MG63 (cell line): ENCODE measurements around the gene CFAP410. TPM values are rescaled to one million over a fixed set of nuclear protein-coding genes. Genes with fewer than 3 reads are reported as not detected.
"Not testable (repeated sequence)": the region's sequence is repeated elsewhere in the genome, so short reads cannot be mapped to it uniquely, and the experiment has no call there.

Experiments
- DNase-seq: peaks from one replicate; pipeline ENCODE4 v3.0.0-alpha.2; 2020
- H3K27me3 ChIP-seq: fragments of 250-450 bp; sonication (Bioruptor Pico); 2 replicates; pipeline ENCODE4 v1.5.1; 2020; ENCODE audit warnings: mild to moderate bottlenecking, moderate library complexity
- H3K36me3 ChIP-seq: fragments of 250-450 bp; sonication (Bioruptor Pico); 2 replicates; pipeline ENCODE4 v1.5.1; 2020; ENCODE audit warnings: mild to moderate bottlenecking, moderate library complexity
- H3K4me3 ChIP-seq: fragments of 250-450 bp; sonication (Bioruptor Pico); 2 replicates; pipeline ENCODE4 v1.5.1; 2020; ENCODE audit warnings: mild to moderate bottlenecking, moderate library complexity
- H3K9me3 ChIP-seq: fragments of 250-450 bp; sonication (Bioruptor Pico); 2 replicates; pipeline ENCODE4 v1.5.1; 2020; ENCODE audit warnings: mild to moderate bottlenecking, moderate library complexity
- total RNA-seq: library from RNA; depleted of rRNA; stranded (reverse); fragments of >200 nt; shearing (Covaris generic); gene quantifications from 2 replicates; pipeline ENCODE4 v1.2.3, GENCODE V29; 2014; ENCODE audit warnings: low replicate concordance

CFAP410 gene
- total RNA-seq, 1 experiment from 2014 or later: 34.9 TPM

DNA sequence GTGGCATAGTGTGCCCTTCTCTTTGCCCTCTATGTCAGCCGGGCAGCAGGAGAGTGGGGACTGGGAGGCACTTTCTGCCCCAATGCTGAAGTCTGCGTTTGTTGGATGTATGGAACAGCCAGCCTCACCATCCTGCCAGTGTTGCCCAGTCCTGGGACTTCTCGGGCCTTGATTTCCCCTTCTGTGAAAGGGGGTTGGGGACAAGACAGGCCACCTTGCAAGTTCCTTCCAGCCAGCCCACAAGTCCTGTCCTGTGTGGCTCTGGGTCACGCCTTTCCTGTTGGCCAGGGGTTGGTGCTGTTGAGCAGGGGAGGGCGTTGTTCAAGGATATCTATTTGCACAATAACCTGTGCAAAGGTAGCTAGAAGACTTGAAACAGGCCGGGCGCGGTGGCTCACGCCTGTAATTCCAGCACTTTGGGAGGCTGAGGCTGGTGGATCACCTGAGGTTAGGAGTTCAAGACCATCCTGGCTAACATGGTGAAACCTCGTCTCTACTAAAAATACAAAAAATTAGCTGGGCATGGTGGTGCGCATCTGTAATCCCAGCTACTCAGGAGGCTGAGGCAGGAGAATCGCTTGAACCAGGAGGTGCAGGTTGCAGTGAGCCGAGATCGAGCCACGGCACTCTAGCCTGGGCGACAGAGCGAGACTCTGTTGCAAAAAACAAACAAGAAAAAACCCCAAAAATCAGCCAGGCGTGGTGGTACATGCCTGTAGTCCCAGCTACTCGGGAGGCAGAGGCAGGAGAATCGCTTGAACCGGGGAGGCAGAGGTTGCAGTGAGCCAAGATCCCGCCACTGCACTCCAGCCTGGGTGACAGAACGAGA is 36.4 kb downstream of the CFAP410 start:
- DNase-seq, H3K27me3 ChIP-seq, H3K4me3 ChIP-seq, H3K9me3 ChIP-seq: not testable (repeated sequence)
- peaks cover 17% of the 10 kb centered on the region for H3K36me3 ChIP-seq

DNA sequence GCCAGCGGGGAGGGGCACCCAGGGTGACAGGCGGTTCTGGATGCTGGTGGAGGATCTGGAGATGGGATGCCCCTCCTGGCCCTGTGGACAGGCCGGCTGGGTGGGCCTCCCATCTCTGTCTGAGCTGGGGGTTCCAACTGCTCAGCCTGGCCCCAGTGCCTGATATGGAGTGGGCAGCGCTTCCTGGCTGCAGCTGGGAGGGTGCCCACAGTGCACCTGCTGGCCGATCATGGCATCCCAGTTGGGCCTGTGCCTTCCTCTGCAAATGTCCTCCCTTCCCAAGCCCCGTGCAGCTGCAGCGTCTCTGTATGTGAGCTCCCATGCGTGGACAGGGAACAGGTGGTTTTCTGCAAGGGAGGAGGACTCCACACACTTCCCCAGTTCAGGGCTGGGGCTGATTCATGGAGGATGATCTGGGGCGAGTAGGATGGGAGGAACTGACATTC is 37.2 kb downstream of the CFAP410 start:
- H3K27me3 ChIP-seq: no peaks in the 10 kb centered on the region
- no peaks in the 10 kb centered on the region for H3K9me3 ChIP-seq
- no peak overlapping the region for H3K4me3 ChIP-seq
- peaks cover 12% of the 10 kb centered on the region for H3K36me3 ChIP-seq
- no peak for DNase-seq

DNA sequence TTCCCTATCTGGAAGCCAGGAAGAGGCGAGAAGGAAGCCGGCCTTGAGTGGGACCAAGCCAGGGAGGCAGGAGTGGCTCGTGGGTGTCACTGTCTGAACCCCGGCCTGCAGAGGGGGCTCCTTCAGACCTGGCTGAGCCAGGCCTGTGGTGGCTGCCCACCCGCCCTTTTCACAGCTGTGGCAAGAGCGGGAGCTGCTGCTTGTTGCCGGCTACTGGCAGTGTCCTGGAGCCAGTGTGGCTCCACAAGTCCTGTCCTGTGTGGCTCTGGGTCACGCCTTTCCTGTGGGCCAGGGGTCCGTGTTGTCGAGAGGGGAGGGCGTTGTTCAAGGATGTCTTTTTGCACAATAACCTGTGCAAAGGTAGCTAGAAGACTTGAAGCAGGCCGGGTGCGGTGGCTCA is 38.0 kb downstream of the CFAP410 start:
- Histone ChIP-seq H3K9me3 (no peaks in the 10 kb centered on the region), H3K36me3 (peaks cover 7% of the 10 kb centered on the region; the same call in 1 of the 2 replicates), H3K4me3 (peak overlapping the region; percentile 86), H3K27me3 (no peaks in the 10 kb centered on the region)
- no peak for DNase-seq

DNA sequence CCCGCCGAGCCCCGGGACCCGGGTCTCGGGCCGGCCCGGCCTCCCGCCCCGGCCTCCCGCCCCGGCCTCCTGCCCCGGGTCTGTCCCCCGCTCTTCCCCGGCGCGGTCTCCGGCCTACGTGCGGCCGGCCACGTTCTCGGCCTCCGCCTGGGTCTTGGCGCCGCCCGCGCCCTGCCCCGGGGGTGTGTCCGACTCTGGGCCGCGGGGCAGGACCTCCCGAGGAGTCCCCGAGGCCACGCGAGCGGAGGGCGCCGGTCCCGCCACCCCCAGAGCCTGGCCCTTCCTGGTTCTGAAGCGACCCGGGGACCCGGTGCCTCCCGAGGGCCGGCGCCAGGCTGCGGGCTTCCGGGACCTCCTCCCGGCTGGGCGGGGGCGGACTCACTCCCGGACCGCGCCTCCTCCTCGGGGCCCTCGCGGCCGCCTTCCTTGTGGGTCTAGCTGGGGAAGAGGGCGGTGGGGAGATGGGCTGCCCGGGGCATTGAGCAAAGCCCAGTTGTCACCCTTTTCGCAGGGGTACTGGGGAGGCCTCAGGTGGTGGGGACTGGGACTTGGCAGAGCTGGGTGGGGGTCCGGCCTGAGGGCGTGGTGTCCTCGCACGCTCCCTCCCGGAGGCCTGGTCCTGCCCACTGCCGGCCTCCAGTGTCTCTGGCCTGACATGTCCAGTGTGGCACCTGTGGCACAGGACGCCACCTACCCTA is 38.8 kb downstream of the CFAP410 start:
- peak overlapping the region; percentile 86 for H3K4me3 ChIP-seq
- no peaks in the 10 kb centered on the region for H3K27me3 ChIP-seq
- DNase-seq: peak; percentile 81
- no peaks in the 10 kb centered on the region for H3K9me3 ChIP-seq
- H3K36me3 ChIP-seq: peaks cover 7% of the 10 kb centered on the region; the same call in 1 of the 2 replicates

DNA sequence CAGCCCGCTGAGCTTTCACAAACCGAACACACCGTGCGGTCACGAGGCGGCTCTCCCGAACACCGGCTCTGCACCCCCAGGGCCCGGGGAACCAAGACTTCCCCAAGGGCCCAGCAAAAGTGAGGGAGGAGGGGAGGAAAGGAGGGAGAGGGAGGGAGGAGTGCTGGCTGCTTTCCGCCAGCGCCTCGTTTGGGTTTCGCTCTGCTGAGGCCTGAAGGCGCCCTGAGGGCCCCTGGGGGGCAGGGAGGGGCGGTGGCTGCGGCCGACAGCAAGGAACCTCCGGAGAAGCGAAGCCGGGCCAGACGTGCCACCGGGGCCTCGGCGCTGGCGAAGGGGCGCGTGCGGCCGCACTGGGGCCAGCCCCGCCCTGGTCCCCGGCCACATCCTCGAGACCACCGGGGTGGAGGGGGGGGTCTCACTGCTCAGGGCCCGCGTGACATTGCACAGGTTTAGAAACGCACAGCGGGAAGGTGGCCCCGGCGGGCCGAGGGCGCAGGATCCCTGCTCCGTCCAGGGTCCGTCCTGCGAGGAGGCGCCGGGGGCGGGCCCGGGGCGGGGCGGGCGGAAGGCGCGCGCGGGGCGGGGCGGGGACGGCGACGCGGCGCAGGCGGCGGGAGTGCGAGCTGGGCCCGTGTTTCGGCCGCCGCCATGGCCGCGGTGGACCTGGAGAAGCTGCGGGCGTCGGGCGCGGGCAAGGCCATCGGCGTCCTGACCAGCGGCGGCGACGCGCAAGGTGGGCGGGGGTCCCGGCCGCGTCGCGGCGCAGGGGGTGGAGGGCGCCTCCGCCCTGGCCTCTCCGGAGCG is 39.5 kb downstream of the CFAP410 start, which contains the start of gene PFKL:
Gene PFKL, plus strand, starts transcription at position 596 of the 804 bp plus-strand sequence. Its CDS starts 53 bp downstream, at position 649.
- Histone ChIP-seq H3K9me3 (no peaks in the 10 kb centered on the region), H3K27me3 (no peaks in the 10 kb centered on the region), H3K4me3 (peak within 1 kb of the TSS; percentile 86), H3K36me3 (peaks cover 7% of the 10 kb centered on the region; the same call in 1 of the 2 replicates)
- peak; percentile 80 for DNase-seq

DNA sequence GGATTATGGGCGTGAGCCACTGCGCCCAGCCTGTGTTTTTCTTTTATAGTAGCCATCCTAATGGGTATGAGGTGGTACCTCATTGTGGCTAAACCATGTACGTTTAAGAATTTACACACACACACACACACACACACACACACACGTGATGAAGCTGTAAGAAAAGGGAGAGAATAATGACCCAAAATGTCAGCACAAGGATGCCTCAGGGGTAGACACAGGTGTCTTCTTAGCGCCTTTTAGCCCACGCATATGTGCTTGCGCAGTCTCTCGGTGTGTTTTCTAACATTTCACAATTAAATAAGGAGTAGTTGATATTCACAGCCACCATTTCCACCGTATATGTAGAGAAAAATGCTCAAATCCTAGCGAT is 40.1 kb downstream of the CFAP410 start:
- Histone ChIP-seq H3K36me3 (peaks cover 5% of the 10 kb centered on the region; the same call in 1 of the 2 replicates), H3K27me3 (no peaks in the 10 kb centered on the region), H3K9me3 (no peaks in the 10 kb centered on the region), H3K4me3 (peak overlapping the region; percentile 86)
- DNase-seq: no peak

DNA sequence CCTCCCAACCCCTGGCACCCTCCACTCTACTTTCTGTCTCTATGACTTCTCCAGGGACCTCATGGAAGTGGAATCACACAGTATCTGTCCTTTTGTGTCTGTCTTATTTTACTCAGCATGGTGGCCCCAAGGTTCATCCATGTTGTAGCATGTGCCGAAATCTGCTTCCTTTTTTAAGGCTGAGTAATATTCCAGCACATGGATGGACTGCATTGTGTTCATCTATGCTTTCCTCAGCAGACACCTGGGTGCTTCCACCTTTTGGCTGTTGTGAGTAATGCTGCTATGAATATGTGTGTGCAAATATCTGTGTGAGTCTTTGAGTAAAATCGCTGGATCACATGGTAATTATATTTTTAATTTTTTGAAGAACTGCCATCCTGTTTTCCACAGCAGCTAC is 40.9 kb downstream of the CFAP410 start:
- no peaks in the 10 kb centered on the region for H3K27me3 ChIP-seq
- no peak for DNase-seq

DNA sequence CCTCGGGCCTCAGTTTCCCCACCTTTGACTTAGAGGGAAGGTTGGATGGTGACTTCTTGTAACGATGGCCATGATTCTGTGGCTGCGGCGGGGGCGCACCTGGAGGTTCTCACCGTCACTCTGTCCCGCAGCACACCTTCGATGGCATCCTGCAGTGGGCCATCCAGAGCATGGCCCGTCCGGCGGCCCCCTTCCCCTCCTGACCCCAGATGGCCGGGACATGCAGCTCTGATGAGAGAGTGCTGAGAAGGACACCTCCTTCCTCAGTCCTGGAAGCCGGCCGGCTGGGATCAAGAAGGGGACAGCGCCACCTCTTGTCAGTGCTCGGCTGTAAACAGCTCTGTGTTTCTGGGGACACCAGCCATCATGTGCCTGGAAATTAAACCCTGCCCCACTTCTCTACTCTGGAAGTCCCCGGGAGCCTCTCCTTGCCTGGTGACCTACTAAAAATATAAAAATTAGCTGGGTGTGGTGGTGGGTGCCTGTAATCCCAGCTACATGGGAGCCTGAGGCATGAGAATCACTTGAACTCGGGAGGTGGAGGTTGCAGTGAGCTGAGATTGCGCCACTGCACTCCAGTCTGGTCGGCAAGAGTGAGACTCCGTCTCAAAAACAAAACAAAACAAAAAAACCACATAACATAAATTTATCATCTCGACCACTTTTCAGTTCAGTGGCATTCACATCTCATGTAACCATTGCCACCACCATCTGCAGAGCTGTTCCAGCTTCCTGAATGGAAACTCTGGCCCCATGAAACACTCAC is 41.5 kb downstream of the CFAP410 start:
- DNase-seq: peak; percentile 76
- Histone ChIP-seq H3K36me3 (peaks cover 2% of the 10 kb centered on the region; the same call in 1 of the 2 replicates), H3K27me3 (no peaks in the 10 kb centered on the region), H3K4me3 (no peak overlapping the region), H3K9me3 (no peaks in the 10 kb centered on the region)

More for the DNA sequence above, 40.9 kb downstream of the CFAP410 start:
- Histone ChIP-seq H3K36me3 (peaks cover 2% of the 10 kb centered on the region; the same call in 1 of the 2 replicates), H3K4me3 (no peak overlapping the region), H3K9me3 (no peaks in the 10 kb centered on the region)

DNA sequence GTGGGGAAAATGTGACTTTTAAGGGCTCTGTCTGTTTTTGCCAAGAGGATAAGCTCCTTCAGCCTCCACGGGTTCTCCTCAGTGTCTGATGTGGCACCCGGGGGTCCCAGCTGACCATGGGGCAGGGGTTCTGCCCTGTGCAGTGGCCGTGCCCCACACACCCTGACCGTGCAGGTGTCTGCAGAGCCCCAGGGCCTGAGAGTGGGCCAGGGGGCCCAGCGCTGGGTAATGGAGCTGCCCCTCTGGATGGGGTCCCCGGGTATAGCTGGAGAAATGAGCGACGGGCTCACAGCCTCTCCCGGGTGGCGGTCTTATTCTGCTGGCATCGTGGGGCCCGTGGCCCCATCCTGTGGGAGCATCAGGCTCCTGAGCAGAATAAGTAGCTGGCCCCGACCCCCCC is 42.3 kb downstream of the CFAP410 start:
- no peak for DNase-seq
- no peaks in the 10 kb centered on the region for H3K9me3 ChIP-seq
- H3K4me3 ChIP-seq: no peak overlapping the region
- no peaks in the 10 kb centered on the region for H3K27me3 ChIP-seq
- no peaks in the 10 kb centered on the region; the same call in 1 of the 2 replicates for H3K36me3 ChIP-seq

DNA sequence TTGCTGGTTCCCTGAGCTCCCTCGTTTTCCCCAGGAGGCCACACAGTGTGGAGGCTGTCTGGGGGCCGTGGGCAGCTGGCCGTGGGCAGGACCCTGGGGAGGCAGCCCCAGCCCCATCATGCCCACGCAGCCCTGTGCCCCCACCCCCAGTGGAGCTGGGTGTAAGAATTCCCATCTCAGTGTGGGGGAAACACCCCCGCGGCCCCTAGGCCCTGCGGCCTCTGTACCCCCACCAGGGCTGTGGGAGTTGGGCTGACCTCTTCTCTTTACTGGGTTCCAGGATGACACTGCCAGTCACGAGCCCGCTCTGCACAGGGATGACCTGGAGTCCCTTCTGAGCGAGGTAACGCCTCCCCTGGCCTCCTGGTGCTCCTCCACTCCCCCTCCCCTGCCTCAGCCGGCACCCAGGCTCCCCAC is 43.1 kb downstream of the CFAP410 start:
- DNase-seq: no peak
- Histone ChIP-seq H3K4me3 (no peak overlapping the region), H3K27me3 (no peaks in the 10 kb centered on the region), H3K36me3 (no peaks in the 10 kb centered on the region; the same call in 1 of the 2 replicates), H3K9me3 (no peaks in the 10 kb centered on the region)

DNA sequence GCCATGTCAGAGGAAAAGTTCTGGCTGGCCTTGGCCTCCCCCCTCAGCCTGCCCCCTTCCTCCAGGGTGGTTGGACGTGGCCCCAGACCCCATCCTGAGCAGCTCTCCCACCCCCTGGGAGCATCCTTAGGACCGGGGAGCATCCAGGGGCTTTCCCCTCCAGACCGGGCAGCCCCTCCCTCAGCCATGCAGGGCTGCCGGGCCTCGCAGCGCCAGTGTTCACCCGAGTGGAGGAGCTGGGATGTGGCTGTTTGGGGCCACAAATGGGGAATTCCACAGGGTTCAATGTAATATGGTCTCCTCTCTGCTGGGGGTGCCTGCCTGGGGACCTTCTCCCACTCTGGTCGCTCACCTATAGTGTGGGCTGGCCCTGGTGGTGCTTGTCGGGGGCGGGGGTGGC is 43.5 kb downstream of the CFAP410 start:
- H3K27me3 ChIP-seq: no peaks in the 10 kb centered on the region

DNA sequence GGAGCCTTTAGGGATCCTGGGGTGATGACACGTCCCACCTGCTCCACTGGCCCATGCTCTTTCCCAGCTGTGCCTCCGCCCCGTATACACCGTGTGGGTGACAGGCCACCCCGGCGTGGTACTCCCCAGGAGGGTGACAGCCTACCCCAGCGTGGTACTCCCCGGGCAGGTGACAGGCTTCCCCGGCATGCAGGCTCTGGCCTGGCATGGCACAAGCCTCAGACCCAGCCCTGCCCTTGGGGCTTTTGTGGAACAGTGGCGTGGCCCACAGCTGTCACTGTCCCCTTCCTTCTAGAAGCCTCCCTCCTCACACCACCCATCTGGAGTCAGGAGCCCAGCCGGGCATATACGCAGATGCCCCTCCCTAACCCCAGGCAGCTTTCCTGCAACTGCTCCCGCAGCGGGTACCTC is 44.0 kb downstream of the CFAP410 start:
- DNase-seq: no peak
- Histone ChIP-seq H3K9me3 (no peaks in the 10 kb centered on the region), H3K36me3 (no peaks in the 10 kb centered on the region), H3K4me3 (no peak overlapping the region), H3K27me3 (no peaks in the 10 kb centered on the region)

More for the DNA sequence above, 43.5 kb downstream of the CFAP410 start:
- no peaks in the 10 kb centered on the region for H3K9me3 ChIP-seq
- H3K36me3 ChIP-seq: no peaks in the 10 kb centered on the region; the same call in 1 of the 2 replicates
- no peak overlapping the region for H3K4me3 ChIP-seq
- DNase-seq: no peak

DNA sequence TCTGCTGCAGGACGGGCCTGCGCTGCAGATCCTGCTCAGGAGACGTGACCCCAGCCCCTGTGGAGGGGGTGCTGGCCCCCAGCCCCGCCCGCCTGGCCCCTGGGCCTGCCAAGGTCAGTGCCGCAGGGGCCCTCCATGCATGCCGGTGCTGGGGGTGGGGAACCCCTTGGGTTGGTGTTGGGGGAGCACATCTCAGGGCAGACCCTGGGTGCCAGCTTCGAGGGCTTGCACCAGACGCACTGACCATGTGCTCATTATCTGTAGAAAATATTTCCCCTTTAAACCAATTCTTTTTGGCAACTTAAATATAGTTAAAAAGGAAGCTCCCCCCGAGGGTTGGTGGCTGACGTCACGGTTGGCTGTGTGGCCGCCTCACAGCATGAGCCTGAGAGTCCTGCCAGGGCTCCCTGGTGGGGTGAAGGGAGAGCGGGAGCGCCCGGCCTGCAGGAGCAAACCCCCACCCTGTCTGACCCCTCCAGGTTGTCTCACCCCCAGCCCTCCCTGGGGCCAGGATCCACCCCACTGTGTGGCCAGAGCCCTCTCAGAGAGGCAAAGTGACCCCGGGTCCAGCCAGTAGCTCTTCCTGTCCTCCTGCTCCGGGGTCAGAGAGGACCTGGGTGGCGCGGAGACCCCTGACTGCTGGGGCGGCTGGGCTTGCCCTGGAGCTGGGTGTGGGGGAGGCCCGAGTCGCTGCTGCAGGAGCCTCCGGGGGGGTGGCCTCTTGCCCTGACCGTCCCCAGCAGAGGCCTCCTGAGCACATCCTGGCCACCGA is 44.6 kb downstream of the CFAP410 start:
- no peaks in the 10 kb centered on the region for H3K36me3 ChIP-seq
- H3K4me3 ChIP-seq: no peak overlapping the region
- peak; percentile 70 for DNase-seq
- H3K27me3 ChIP-seq: no peaks in the 10 kb centered on the region
- H3K9me3 ChIP-seq: no peaks in the 10 kb centered on the region

DNA sequence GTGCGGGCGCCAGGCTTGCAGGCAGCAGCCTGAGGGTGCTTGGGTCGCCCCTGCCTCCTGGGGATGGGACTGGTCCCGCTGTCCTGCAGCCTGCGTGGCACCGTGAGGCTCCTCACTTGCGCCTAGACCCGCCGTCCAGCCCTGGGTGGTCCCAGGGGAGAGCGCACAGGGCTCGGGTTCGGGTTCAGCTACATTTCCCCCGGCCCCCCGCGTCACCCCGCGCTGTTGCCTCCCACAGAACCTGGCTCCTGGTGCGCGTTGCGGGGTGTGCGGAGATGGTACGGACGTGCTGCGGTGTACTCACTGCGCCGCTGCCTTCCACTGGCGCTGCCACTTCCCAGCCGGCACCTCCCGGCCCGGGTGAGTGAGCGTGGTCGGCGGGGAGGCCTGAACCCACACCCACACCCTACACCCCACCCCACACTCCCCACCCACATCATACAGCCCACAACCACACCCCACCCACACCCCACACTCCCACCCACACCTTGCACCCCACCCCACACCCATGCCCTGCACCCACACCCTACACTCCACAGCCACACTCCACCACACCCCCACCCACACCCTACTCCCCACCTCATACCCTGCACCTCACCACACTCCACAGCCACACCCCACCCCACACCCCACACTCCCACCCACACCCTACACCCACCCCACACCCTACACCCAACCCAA is 45.5 kb downstream of the CFAP410 start:
- Histone ChIP-seq H3K9me3 (no peaks in the 10 kb centered on the region), H3K36me3 (no peaks in the 10 kb centered on the region), H3K27me3 (no peaks in the 10 kb centered on the region), H3K4me3 (no peak overlapping the region)
- DNase-seq: no peak

DNA sequence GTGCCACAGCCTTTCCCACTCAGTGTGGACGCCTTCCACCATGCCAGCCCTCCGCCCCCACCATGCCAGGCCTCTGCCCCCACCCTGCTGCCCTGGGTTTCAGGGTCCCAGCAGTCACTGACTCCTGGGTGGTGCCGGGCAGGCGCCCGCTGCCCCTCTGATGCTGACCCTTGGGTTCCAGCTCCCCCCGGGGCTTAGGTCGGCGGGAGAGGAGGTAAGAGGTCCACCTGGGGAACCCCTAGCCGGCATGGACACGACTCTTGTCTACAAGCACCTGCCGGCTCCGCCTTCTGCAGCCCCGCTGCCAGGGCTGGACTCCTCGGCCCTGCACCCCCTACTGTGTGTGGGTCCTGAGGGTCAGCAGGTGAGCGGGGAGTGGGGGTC is 46.4 kb downstream of the CFAP410 start:
- Histone ChIP-seq H3K36me3 (no peaks in the 10 kb centered on the region), H3K9me3 (no peaks in the 10 kb centered on the region), H3K4me3 (no peak overlapping the region), H3K27me3 (no peaks in the 10 kb centered on the region)
- DNase-seq: no peak
